ENCODE measurements around the gene ARHGAP6. TPM values are rescaled to one million over a fixed set of nuclear protein-coding genes. Genes with fewer than 3 reads are reported as not detected.

The ARHGAP6 gene
- total RNA-seq, 1 experiment from 2014 or later: not detected

- no peaks in the 10 kb centered on the region for H3K9me3 ChIP-seq (ENCODE audit: low read length)
- no peaks in the 10 kb centered on the region for H3K4me1 ChIP-seq (ENCODE audit: low read length)
- H3K9me2 ChIP-seq (replicated peaks; ENCODE audit: insufficient read depth, low read length): no peaks in the 10 kb centered on the region
- H2AFZ ChIP-seq (ENCODE audit: low read length): no peak within 1 kb of the TSS
- H3K79me2 ChIP-seq (ENCODE audit: low read length): no peaks in the 10 kb centered on the region
- no peaks in the 10 kb centered on the region for H3K36me3 ChIP-seq (ENCODE audit: insufficient read depth, low read length)
- H3K27me3 ChIP-seq (ENCODE audit: low read length): no peaks in the 10 kb centered on the region
- H3K27ac ChIP-seq (ENCODE audit: low read length): no peak within 1 kb of the TSS
- no peaks in the 10 kb centered on the region for H4K20me1 ChIP-seq (ENCODE audit: insufficient read depth, low read depth, low read length)
- DNase-seq: no peak
- no peak within 1 kb of the TSS for H3K9ac ChIP-seq (ENCODE audit: low read length)
- H3K4me3 ChIP-seq (ENCODE audit: low read length): no peak within 1 kb of the TSS
- H3K4me2 ChIP-seq (ENCODE audit: low read depth, low read length, poor library complexity, severe bottlenecking): no peak within 1 kb of the TSS
Measured at GRCh38 chrX:11293113-11293512, 372.6 kb downstream of the ARHGAP6 start, which contains the start of gene AMELX. AMELX (plus strand) TSS chrX:11293413; CDS start chrX:11294789, 1,376 bp downstream.

- Histone ChIP-seq H3K4me3 (ENCODE audit: low read length) (no peak overlapping the region), H3K27ac (ENCODE audit: low read length) (no peak overlapping the region), H3K4me1 (ENCODE audit: low read length) (no peaks in the 10 kb centered on the region), H2AFZ (ENCODE audit: low read length) (no peak overlapping the region), H3K79me2 (ENCODE audit: low read length) (no peaks in the 10 kb centered on the region), H3K36me3 (ENCODE audit: insufficient read depth, low read length) (no peaks in the 10 kb centered on the region), H3K9me2 (replicated peaks; ENCODE audit: insufficient read depth, low read length) (no peaks in the 10 kb centered on the region), H3K27me3 (ENCODE audit: low read length) (no peaks in the 10 kb centered on the region), H3K9me3 (ENCODE audit: low read length) (no peaks in the 10 kb centered on the region), H4K20me1 (ENCODE audit: insufficient read depth, low read depth, low read length) (no peaks in the 10 kb centered on the region), H3K9ac (ENCODE audit: low read length) (no peak overlapping the region), H3K4me2 (ENCODE audit: low read depth, low read length, poor library complexity, severe bottlenecking) (no peak overlapping the region)
- DNase-seq: no peak
Measured at GRCh38 chrX:11290416-11291102, 375.2 kb downstream of the ARHGAP6 start.

GRCh38 chrX:11287505-11287904 lies 378.2 kb downstream of the ARHGAP6 start:
- Histone ChIP-seq H4K20me1 (ENCODE audit: insufficient read depth, low read depth, low read length) (no peaks in the 10 kb centered on the region), H3K4me1 (ENCODE audit: low read length) (no peaks in the 10 kb centered on the region), H3K9me2 (replicated peaks; ENCODE audit: insufficient read depth, low read length) (no peaks in the 10 kb centered on the region), H3K27ac (ENCODE audit: low read length) (no peak overlapping the region), H3K4me3 (ENCODE audit: low read length) (no peak overlapping the region), H3K27me3 (ENCODE audit: low read length) (no peaks in the 10 kb centered on the region; the same call in 1 of the 2 replicates), H3K9ac (ENCODE audit: low read length) (no peak overlapping the region), H3K36me3 (ENCODE audit: insufficient read depth, low read length) (no peaks in the 10 kb centered on the region), H3K4me2 (ENCODE audit: low read depth, low read length, poor library complexity, severe bottlenecking) (no peak overlapping the region), H3K79me2 (ENCODE audit: low read length) (no peaks in the 10 kb centered on the region), H2AFZ (ENCODE audit: low read length) (no peak overlapping the region), H3K9me3 (ENCODE audit: low read length) (no peaks in the 10 kb centered on the region)
- DNase-seq: no peak

DNA sequence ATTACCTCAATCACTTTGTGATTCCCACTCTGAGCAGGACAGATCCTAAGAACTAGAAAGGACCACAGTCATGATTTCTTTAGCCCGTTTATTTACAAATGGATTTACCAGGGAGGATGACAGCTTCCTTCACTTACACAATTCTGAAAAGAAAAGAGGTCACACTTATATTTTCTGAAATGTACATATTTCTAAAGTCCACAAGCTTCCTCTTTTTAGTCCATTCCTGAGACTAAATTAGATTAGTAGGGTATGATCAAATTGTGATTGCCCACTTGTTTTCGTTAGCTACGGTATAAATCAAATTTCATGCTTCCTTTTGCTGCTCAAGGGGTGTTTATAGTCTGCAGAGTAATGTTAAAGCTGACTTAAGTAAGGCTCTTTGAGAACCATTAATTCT lies 380.1 kb downstream of the ARHGAP6 start:
- DNase-seq: no peak
- H3K27me3 ChIP-seq (ENCODE audit: low read length): no peaks in the 10 kb centered on the region; the same call in 1 of the 2 replicates
- H3K36me3 ChIP-seq (ENCODE audit: insufficient read depth, low read length): no peaks in the 10 kb centered on the region
- H3K4me3 ChIP-seq (ENCODE audit: low read length): no peak overlapping the region
- H3K9me2 ChIP-seq (replicated peaks; ENCODE audit: insufficient read depth, low read length): no peaks in the 10 kb centered on the region
- H3K27ac ChIP-seq (ENCODE audit: low read length): no peak overlapping the region
- H3K4me2 ChIP-seq (ENCODE audit: low read depth, low read length, poor library complexity, severe bottlenecking): no peak overlapping the region
- no peak overlapping the region for H2AFZ ChIP-seq (ENCODE audit: low read length)
- no peaks in the 10 kb centered on the region for H3K4me1 ChIP-seq (ENCODE audit: low read length)
- no peaks in the 10 kb centered on the region for H3K9me3 ChIP-seq (ENCODE audit: low read length)
- H3K79me2 ChIP-seq (ENCODE audit: low read length): no peaks in the 10 kb centered on the region
- no peak overlapping the region for H3K9ac ChIP-seq (ENCODE audit: low read length)
- no peaks in the 10 kb centered on the region for H4K20me1 ChIP-seq (ENCODE audit: insufficient read depth, low read depth, low read length)

DNA sequence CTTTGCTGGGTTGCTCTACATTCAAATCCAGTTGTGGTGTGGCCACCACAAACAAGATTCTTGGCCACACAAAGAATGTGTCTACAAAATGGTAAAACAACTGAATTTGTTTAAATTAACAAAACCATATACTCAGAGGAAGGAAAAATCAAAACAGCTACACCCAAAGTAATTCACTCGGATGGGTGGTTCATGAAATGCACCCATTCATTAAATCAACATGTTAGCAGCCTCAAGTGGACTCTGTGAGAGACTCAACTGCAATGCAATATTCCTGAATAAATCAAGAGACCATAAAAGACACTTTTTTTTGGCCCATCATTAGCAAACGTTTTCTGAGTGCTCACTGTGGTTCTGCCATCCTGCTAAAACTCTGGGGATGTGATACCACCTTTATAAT lies 383.7 kb downstream of the ARHGAP6 start:
- no peaks in the 10 kb centered on the region for H3K9me3 ChIP-seq (ENCODE audit: low read length)
- DNase-seq: no peak
- no peaks in the 10 kb centered on the region for H3K36me3 ChIP-seq (ENCODE audit: insufficient read depth, low read length)
- no peak overlapping the region for H3K27ac ChIP-seq (ENCODE audit: low read length)
- no peaks in the 10 kb centered on the region for H3K79me2 ChIP-seq (ENCODE audit: low read length)
- H3K4me2 ChIP-seq (ENCODE audit: low read depth, low read length, poor library complexity, severe bottlenecking): no peak overlapping the region
- no peaks in the 10 kb centered on the region; the same call in 1 of the 2 replicates for H3K27me3 ChIP-seq (ENCODE audit: low read length)
- H3K4me3 ChIP-seq (ENCODE audit: low read length): no peak overlapping the region
- no peaks in the 10 kb centered on the region for H3K9me2 ChIP-seq (replicated peaks; ENCODE audit: insufficient read depth, low read length)
- no peak overlapping the region for H3K9ac ChIP-seq (ENCODE audit: low read length)
- H3K4me1 ChIP-seq (ENCODE audit: low read length): no peaks in the 10 kb centered on the region
- no peaks in the 10 kb centered on the region for H4K20me1 ChIP-seq (ENCODE audit: insufficient read depth, low read depth, low read length)
- no peak overlapping the region for H2AFZ ChIP-seq (ENCODE audit: low read length)

DNA sequence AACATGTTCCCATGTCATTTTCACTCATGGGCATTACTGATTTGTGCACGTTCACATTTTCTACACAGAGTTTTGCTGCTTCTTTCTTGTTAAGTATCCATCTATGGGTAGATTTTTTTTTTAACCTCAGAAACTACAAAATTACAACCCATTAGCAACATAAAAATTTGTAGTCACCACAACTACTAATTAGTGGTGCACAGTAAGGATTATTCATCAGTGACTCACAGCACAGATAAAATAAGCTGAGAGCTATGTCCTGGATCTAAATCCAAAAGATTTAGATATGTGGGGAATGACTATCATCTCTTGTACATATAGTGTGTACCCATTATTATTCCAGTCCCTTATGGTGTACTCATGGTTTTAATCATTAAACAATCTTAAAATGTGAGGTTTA lies 392.2 kb downstream of the ARHGAP6 start:
- H3K79me2 ChIP-seq (ENCODE audit: low read length): no peaks in the 10 kb centered on the region
- DNase-seq: no peak
- no peaks in the 10 kb centered on the region for H3K9me2 ChIP-seq (replicated peaks; ENCODE audit: insufficient read depth, low read length)

GRCh38 chrX:11272863-11273262 lies 392.9 kb downstream of the ARHGAP6 start:
- Histone ChIP-seq H4K20me1 (ENCODE audit: insufficient read depth, low read depth, low read length) (no peaks in the 10 kb centered on the region), H3K9ac (ENCODE audit: low read length) (no peak overlapping the region), H3K27ac (ENCODE audit: low read length) (no peak overlapping the region), H3K36me3 (ENCODE audit: insufficient read depth, low read length) (no peaks in the 10 kb centered on the region), H3K79me2 (ENCODE audit: low read length) (no peaks in the 10 kb centered on the region), H2AFZ (ENCODE audit: low read length) (no peak overlapping the region), H3K9me2 (replicated peaks; ENCODE audit: insufficient read depth, low read length) (no peaks in the 10 kb centered on the region), H3K9me3 (ENCODE audit: low read length) (no peaks in the 10 kb centered on the region), H3K27me3 (ENCODE audit: low read length) (no peaks in the 10 kb centered on the region), H3K4me3 (ENCODE audit: low read length) (no peak overlapping the region), H3K4me2 (ENCODE audit: low read depth, low read length, poor library complexity, severe bottlenecking) (no peak overlapping the region), H3K4me1 (ENCODE audit: low read length) (no peaks in the 10 kb centered on the region)
- no peak for DNase-seq

More for the DNA sequence above, 392.2 kb downstream of the ARHGAP6 start:
- Histone ChIP-seq H3K9ac (ENCODE audit: low read length) (no peak overlapping the region), H2AFZ (ENCODE audit: low read length) (no peak overlapping the region), H3K4me2 (ENCODE audit: low read depth, low read length, poor library complexity, severe bottlenecking) (no peak overlapping the region), H3K9me3 (ENCODE audit: low read length) (no peaks in the 10 kb centered on the region), H3K27ac (ENCODE audit: low read length) (no peak overlapping the region), H3K4me1 (ENCODE audit: low read length) (no peaks in the 10 kb centered on the region), H3K36me3 (ENCODE audit: insufficient read depth, low read length) (no peaks in the 10 kb centered on the region), H3K27me3 (ENCODE audit: low read length) (no peaks in the 10 kb centered on the region), H4K20me1 (ENCODE audit: insufficient read depth, low read depth, low read length) (no peaks in the 10 kb centered on the region), H3K4me3 (ENCODE audit: low read length) (no peak overlapping the region)

DNA sequence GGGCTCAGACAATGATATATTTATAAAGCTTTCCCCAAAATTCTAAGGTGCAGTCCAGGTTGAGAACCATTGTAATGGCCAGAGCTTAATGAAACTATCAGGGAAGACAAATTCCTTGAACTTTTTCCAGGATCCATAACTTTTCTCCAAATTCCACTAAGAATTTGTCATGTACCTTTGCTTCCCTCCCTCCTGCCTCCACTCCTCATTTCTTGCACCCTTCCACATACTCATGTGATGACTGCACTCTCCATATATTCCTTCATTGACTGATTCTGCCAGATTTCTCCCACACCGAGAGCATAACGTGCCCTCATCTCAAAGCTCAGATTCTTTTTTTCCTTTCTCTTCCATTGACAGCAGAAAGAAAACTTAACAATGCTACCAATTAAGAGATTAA lies 393.4 kb downstream of the ARHGAP6 start:
- H3K27me3 ChIP-seq (ENCODE audit: low read length): no peaks in the 10 kb centered on the region
- no peak overlapping the region for H3K4me2 ChIP-seq (ENCODE audit: low read depth, low read length, poor library complexity, severe bottlenecking)
- no peaks in the 10 kb centered on the region for H3K9me2 ChIP-seq (replicated peaks; ENCODE audit: insufficient read depth, low read length)
- no peaks in the 10 kb centered on the region for H3K79me2 ChIP-seq (ENCODE audit: low read length)
- H3K9me3 ChIP-seq (ENCODE audit: low read length): no peaks in the 10 kb centered on the region
- no peak for DNase-seq
- H3K4me1 ChIP-seq (ENCODE audit: low read length): no peaks in the 10 kb centered on the region
- no peak overlapping the region for H2AFZ ChIP-seq (ENCODE audit: low read length)
- H3K27ac ChIP-seq (ENCODE audit: low read length): no peak overlapping the region
- no peak overlapping the region for H3K9ac ChIP-seq (ENCODE audit: low read length)
- H3K36me3 ChIP-seq (ENCODE audit: insufficient read depth, low read length): no peaks in the 10 kb centered on the region
- H3K4me3 ChIP-seq (ENCODE audit: low read length): no peak overlapping the region
- H4K20me1 ChIP-seq (ENCODE audit: insufficient read depth, low read depth, low read length): no peaks in the 10 kb centered on the region

Data from Karpas-422 (cell line).